22Rv1 (cell line): ENCODE data around the gene NUP93.

Source experiments
- H3K27ac ChIP-seq: fragments of 450-650 bp; 2 replicates; pipeline ENCODE4 v1.5.1; 2017
- CTCF ChIP-seq: fragments of 450-650 bp; IDR thresholded peaks from 2 replicates; pipeline ENCODE4 v1.5.1; 2017; ENCODE audit warnings: mild to moderate bottlenecking
- ZFX ChIP-seq: fragments of 450-650 bp; IDR thresholded peaks from 2 replicates; pipeline ENCODE4 v1.6.1; 2017; ENCODE audit warnings: antibody characterized with exemption, borderline replicate concordance

NUP93 gene

GRCh38 chr16:56729735-56730662 is at the start of gene NUP93:
Gene NUP93 (plus strand): TSS chr16:56730129. CDS start chr16:56748248, 18,119 bp downstream.
- peak within 1 kb of the TSS; percentile 56 for H3K27ac ChIP-seq
- TF ChIP-seq ZFX (no peak), CTCF (no peak)

GRCh38 chr16:56681939-56682702 is 47.8 kb upstream of the NUP93 start, which contains the start of gene MT1X:
Gene MT1X (plus strand): TSS chr16:56682470. CDS start chr16:56682541, 71 bp downstream.
- TF ChIP-seq CTCF = no peak; the same call in 1 of the 2 replicates
- no peak for TF ChIP-seq ZFX

GRCh38 chr16:56682703-56683397 is 47.1 kb upstream of the NUP93 start:
- TF ChIP-seq CTCF = no peak
- TF ChIP-seq ZFX = no peak
- peak overlapping the region; percentile 53 for H3K27ac ChIP-seq

More at GRCh38 chr16:56681939-56682702, 47.8 kb upstream of the NUP93 start, which contains the start of gene MT1X:
- H3K27ac ChIP-seq = peak within 1 kb of the TSS; percentile 53

GRCh38 chr16:56683424-56684172 is 46.3 kb upstream of the NUP93 start:
- no peak overlapping the region for H3K27ac ChIP-seq
- TF ChIP-seq CTCF (no peak), ZFX (no peak)

GRCh38 chr16:56684256-56684925 is 45.5 kb upstream of the NUP93 start:
- H3K27ac ChIP-seq = no peak overlapping the region
- TF ChIP-seq CTCF = no peak
- no peak for TF ChIP-seq ZFX

GRCh38 chr16:56684926-56685590 is 44.9 kb upstream of the NUP93 start:
- no peak for TF ChIP-seq ZFX
- TF ChIP-seq CTCF = no peak
- H3K27ac ChIP-seq = no peak overlapping the region
